ENCODE results near the gene PPP3CA. TPM values are rescaled to one million over a fixed set of nuclear protein-coding genes. Genes with fewer than 3 reads are reported as not detected.

Gene PPP3CA
- total RNA-seq, 1 donor from 2014 or later, result 16.7 TPM

DNA sequence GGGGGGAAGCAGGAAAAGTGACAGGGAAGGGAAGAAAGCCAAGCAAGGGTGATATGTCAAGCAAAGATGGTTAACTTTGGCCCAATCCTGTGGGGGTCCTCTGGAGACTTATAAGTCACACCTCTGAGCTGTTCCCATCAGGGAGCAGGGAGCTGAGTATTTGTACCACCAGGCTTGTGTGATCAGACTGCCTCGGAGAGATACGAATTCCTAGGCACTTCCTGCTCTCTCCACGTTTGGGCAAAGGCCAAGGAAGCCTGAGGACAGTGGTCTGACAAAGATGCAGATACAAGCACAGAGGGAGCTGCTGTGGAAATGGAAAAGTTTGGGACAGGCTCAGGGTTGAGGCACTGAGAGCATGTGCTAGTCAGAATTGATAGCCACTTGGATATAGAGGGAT lies 10.4 kb upstream of the PPP3CA start:
- intact Hi-C loops (cut with micrococcal nuclease), result no loop called here
- TF ChIP-seq, protein P1, sequence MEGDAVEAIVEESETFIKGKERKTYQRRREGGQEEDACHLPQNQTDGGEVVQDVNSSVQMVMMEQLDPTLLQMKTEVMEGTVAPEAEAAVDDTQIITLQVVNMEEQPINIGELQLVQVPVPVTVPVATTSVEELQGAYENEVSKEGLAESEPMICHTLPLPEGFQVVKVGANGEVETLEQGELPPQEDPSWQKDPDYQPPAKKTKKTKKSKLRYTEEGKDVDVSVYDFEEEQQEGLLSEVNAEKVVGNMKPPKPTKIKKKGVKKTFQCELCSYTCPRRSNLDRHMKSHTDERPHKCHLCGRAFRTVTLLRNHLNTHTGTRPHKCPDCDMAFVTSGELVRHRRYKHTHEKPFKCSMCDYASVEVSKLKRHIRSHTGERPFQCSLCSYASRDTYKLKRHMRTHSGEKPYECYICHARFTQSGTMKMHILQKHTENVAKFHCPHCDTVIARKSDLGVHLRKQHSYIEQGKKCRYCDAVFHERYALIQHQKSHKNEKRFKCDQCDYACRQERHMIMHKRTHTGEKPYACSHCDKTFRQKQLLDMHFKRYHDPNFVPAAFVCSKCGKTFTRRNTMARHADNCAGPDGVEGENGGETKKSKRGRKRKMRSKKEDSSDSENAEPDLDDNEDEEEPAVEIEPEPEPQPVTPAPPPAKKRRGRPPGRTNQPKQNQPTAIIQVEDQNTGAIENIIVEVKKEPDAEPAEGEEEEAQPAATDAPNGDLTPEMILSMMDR (IDR thresholded peaks at IDR 0.05; ENCODE audit: borderline replicate concordance), result no peak
- H3K36me3 ChIP-seq, result no peaks in the 10 kb centered on the region

DNA sequence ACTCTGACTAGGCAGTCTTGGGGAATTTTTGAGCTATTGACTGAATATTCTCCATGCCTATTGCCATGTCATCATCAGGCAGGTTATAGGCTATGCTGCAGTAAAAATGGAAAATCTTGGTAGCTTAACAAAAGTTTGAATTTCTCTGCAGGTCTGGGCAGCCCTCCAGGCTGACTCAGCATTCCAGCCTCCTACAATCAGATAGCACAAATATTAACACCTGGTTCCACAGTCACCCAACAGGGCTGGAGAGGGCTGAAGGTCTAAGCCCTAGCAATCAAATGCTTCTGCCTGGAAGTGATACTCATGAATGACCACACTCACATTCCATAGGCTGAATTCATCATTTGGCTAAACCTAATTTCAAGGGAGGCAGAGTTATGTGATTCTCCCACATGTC lies 9.6 kb upstream of the PPP3CA start:
- H3K9me3 ChIP-seq (replicated peaks), result no peaks in the 10 kb centered on the region
- no peaks in the 10 kb centered on the region for H3K27me3 ChIP-seq (ENCODE audit: low read depth)
- no peak for DNase-seq
- H3K4me3 ChIP-seq, result no peak overlapping the region
- TF ChIP-seq, protein P1 (IDR thresholded peaks at IDR 0.05; ENCODE audit: borderline replicate concordance), result no peak
- no peaks in the 10 kb centered on the region for H3K36me3 ChIP-seq
- no peak overlapping the region for H3K27ac ChIP-seq (replicated peaks)
- intact Hi-C loops (cut with micrococcal nuclease), result no loop called here
- H3K4me1 ChIP-seq, result no peaks in the 10 kb centered on the region

More for the DNA sequence above, 10.4 kb upstream of the PPP3CA start:
- Histone ChIP-seq H3K9me3 (replicated peaks) (no peaks in the 10 kb centered on the region), H3K27me3 (ENCODE audit: low read depth) (no peaks in the 10 kb centered on the region), H3K27ac (replicated peaks) (no peak overlapping the region), H3K4me1 (no peaks in the 10 kb centered on the region), H3K4me3 (no peak overlapping the region)
- DNase-seq, result no peak

DNA sequence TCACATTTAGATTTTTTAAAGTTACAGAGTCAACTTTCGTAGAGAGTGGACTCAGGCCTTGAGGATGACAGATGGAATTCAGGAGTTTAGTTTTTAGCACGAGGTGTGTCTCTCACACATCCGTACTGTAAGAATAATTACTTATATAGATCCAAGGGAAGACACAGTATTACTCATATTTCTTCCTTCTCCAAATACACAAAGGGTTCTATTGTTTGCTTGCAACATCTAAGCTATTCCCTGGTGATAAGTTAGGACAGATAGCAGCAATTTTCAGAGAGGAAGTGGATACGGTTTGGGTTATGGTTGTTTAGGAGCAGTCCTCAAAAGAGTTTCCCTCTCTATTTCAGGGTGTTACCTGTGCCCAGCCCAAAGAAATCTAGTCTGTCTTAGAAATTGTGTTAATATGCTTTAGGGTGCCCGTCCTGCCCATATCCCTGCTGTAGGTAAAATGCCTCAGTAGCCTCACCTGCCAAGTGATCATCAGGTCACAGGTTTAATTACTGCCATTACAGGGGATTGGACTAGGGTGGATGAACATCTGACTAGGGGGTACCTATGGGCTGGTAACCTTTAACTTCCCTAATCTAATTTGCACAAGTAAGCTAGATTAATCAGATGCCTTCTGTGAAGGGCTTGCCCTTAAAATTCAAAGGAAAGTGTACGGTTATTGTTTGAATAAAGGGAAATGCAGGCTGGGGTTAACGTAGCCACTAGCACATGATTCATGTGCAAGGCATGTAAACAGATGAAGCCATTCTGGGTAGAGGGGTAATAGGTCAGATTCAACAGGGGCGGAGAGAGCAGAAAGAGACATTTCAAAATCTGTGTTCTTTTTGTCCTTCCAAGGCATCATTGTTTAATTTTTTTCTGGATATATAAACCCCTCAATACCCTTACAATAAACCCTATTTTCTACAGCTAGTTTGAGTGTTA lies 8.7 kb upstream of the PPP3CA start:
- H3K27ac ChIP-seq (replicated peaks), result no peak overlapping the region
- TF ChIP-seq, protein P1 (IDR thresholded peaks at IDR 0.05; ENCODE audit: borderline replicate concordance), result no peak
- H3K4me3 ChIP-seq, result no peak overlapping the region
- DNase-seq, result no peak
- no peaks in the 10 kb centered on the region for H3K4me1 ChIP-seq
- intact Hi-C loops (cut with micrococcal nuclease), result no loop called here
- H3K27me3 ChIP-seq (ENCODE audit: low read depth), result no peaks in the 10 kb centered on the region
- no peaks in the 10 kb centered on the region for H3K36me3 ChIP-seq
- no peaks in the 10 kb centered on the region for H3K9me3 ChIP-seq (replicated peaks)

DNA sequence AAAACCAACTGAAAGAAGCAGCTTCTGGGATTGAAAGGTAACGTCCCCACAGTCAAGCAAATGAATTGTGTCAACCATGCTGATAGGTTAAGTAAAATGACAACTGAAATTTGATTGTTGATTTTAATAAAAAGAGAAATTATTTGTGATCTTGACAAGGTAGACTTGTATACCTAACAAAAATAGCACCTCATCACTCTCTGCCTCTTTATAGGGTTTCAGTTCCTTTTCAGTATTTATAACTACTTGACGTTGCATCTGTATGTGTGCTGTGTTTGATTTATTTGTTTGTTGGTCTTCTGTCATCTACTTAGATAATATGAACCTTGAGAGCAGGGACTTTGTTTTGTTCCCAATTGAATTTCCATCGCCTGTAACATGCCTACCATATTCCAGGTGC lies 7.9 kb upstream of the PPP3CA start:
- TF ChIP-seq, protein P1 (IDR thresholded peaks at IDR 0.05; ENCODE audit: borderline replicate concordance), result no peak
- H3K36me3 ChIP-seq, result no peaks in the 10 kb centered on the region
- H3K4me3 ChIP-seq, result no peak overlapping the region
- no peaks in the 10 kb centered on the region for H3K27me3 ChIP-seq (ENCODE audit: low read depth)
- H3K27ac ChIP-seq (replicated peaks), result no peak overlapping the region
- no peak for DNase-seq
- no peaks in the 10 kb centered on the region for H3K9me3 ChIP-seq (replicated peaks)
- no peaks in the 10 kb centered on the region for H3K4me1 ChIP-seq
- intact Hi-C loops (cut with micrococcal nuclease), result no loop called here

DNA sequence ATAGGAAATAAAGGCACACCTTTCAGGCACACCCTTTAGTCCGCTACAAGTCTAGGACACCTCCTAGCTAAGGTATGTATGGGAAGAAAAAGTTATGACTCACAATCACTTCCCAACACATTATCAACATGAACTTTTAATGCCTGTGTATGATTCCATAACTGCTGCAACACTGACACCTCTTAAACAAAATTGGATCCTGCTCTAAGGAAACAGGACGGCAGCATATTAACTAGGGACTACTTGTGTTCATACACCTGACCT lies 2.4 kb upstream of the PPP3CA start:
- Histone ChIP-seq H3K27me3 (ENCODE audit: low read depth) (no peaks in the 10 kb centered on the region), H3K4me3 (no peak overlapping the region), H3K4me1 (peaks cover 44% of the 10 kb centered on the region), H3K9me3 (replicated peaks) (no peaks in the 10 kb centered on the region), H3K27ac (replicated peaks) (no peak overlapping the region), H3K36me3 (no peaks in the 10 kb centered on the region)
- intact Hi-C loops (cut with micrococcal nuclease), result loop anchor here (10.0 kb wide), 1 partner anchor 155 kb away; no protein-coding TSS in a partner anchor
- TF ChIP-seq, protein P1 (IDR thresholded peaks at IDR 0.05; ENCODE audit: borderline replicate concordance), result no peak
- no peak for DNase-seq
